Liver (tissue), 9 donors: ENCODE results near the gene CYP4F3. TPM values are rescaled to one million over a fixed set of nuclear protein-coding genes. Genes with fewer than 3 reads are reported as not detected.

Experiments used
- DNase-seq: peaks from one replicate; pipeline ENCODE4 v3.0.0-alpha.2; 2017; ENCODE audit warnings: low spot score
- H3K27ac ChIP-seq, 2 donors: one replicate each; pipeline ENCODE4 v1.7.0; 2013; ENCODE audit warnings: inconsistent platforms in 2 of 2, low read length in 2 of 2, control low read depth in 1 of 2, low read depth in 1 of 2, mild to moderate bottlenecking in 1 of 2
- H3K27me3 ChIP-seq, 4 donors: one replicate each; pipeline versions ENCODE4 v1.6.1 to v1.7.0; 2013; ENCODE audit warnings: low read length in 3 of 4, inconsistent platforms in 1 of 4, mild to moderate bottlenecking in 1 of 4, moderate library complexity in 1 of 4; ENCODE audit not compliant: control insufficient read depth in 4 of 4, insufficient read depth in 4 of 4
- H3K36me3 ChIP-seq, 4 donors: one replicate each; pipeline versions ENCODE4 v1.6.1 to v1.7.0; 2013; ENCODE audit warnings: low read length in 3 of 4, mild to moderate bottlenecking in 3 of 4, low read depth in 1 of 4, moderate library complexity in 1 of 4; ENCODE audit not compliant: control insufficient read depth in 4 of 4, insufficient read depth in 3 of 4
- H3K4me1 ChIP-seq, 4 donors: one replicate each; pipeline versions ENCODE4 v1.6.1 to v1.7.0; 2013; ENCODE audit warnings: low read length in 3 of 4, mild to moderate bottlenecking in 3 of 4, moderate library complexity in 1 of 4; ENCODE audit not compliant: control insufficient read depth in 4 of 4, insufficient read depth in 4 of 4
- H3K4me3 ChIP-seq, 3 donors: one replicate each; pipeline versions ENCODE4 v1.6.1 to v1.7.0; 2013; ENCODE audit warnings: low read length in 3 of 3, control low read depth in 1 of 3, low read depth in 1 of 3, mild to moderate bottlenecking in 1 of 3
- H3K9ac ChIP-seq, 2 donors: one replicate each; pipeline ENCODE4 v1.7.0; 2013; ENCODE audit warnings: low read length in 2 of 2, mild to moderate bottlenecking in 2 of 2, moderate library complexity in 2 of 2, control low read depth in 1 of 2, low read depth in 1 of 2
- H3K9me3 ChIP-seq, 4 donors: one replicate each; pipeline versions ENCODE4 v1.6.1 to v1.7.0; 2013; ENCODE audit warnings: low read length in 3 of 4; ENCODE audit not compliant: control insufficient read depth in 4 of 4
- EGR1 ChIP-seq, 2 donors: IDR thresholded peaks; 2 replicates each; pipeline ENCODE4 v1.6.1; 2016 to 2018; ENCODE audit warnings: antibody characterized with exemption in 2 of 2, low read depth in 2 of 2
- FOXA1 ChIP-seq: IDR thresholded peaks from 2 replicates; pipeline ENCODE4 v1.6.1; 2016; ENCODE audit warnings: antibody characterized with exemption
- FOXA2 ChIP-seq: IDR thresholded peaks from 2 replicates; pipeline ENCODE4 v1.6.1; 2016; ENCODE audit warnings: antibody characterized with exemption
- GABPA ChIP-seq, 2 donors: IDR thresholded peaks in 1 of 2; conservative IDR thresholded peaks in 1 of 2; 2 replicates each; pipeline ENCODE4 v1.6.1; 2016; ENCODE audit warnings: antibody characterized with exemption in 2 of 2, mild to moderate bottlenecking in 1 of 2, moderate library complexity in 1 of 2
- HNF4A ChIP-seq, 2 donors: conservative IDR thresholded peaks; 2 replicates each; pipeline ENCODE4 v1.6.1; 2016; ENCODE audit warnings: antibody characterized with exemption in 2 of 2, mild to moderate bottlenecking in 2 of 2
- HNF4G ChIP-seq: IDR thresholded peaks from 2 replicates; pipeline ENCODE4 v1.6.1; 2016; ENCODE audit warnings: antibody characterized with exemption
- JUND ChIP-seq, 2 donors: IDR thresholded peaks; 2 replicates each; pipeline ENCODE4 v1.6.1; 2016; ENCODE audit warnings: antibody characterized with exemption in 2 of 2
- NR2F2 ChIP-seq: IDR thresholded peaks from 2 replicates; pipeline ENCODE4 v1.6.1; 2016; ENCODE audit warnings: antibody characterized with exemption
- RAD21 ChIP-seq, 2 donors: IDR thresholded peaks; 2 replicates each; pipeline ENCODE4 v1.6.1; 2016; ENCODE audit warnings: antibody characterized with exemption in 2 of 2, mild to moderate bottlenecking in 2 of 2
- RXRA ChIP-seq, 2 donors: IDR thresholded peaks; 2 replicates each; pipeline ENCODE4 v1.6.1; 2017 to 2018; ENCODE audit warnings: antibody characterized with exemption in 2 of 2, mild to moderate bottlenecking in 1 of 2
- SP1 ChIP-seq: IDR thresholded peaks from 2 replicates; pipeline ENCODE4 v1.6.1; 2018; ENCODE audit warnings: antibody characterized with exemption, mild to moderate bottlenecking
- TAF1 ChIP-seq: conservative IDR thresholded peaks from 2 replicates; pipeline ENCODE4 v1.6.1; 2016; ENCODE audit warnings: antibody characterized with exemption, mild to moderate bottlenecking
- YY1 ChIP-seq: IDR thresholded peaks from 2 replicates; pipeline ENCODE4 v1.6.1; 2016; ENCODE audit warnings: antibody characterized with exemption, mild to moderate bottlenecking
- WGBS: extraction: QIAGEN DNeasy Blood & Tissue Kit; methylation state at CpG from one replicate; pipeline ENCODE4 v1.1.7; 2013; 5-methylcytosine and 5-hydroxymethylcytosine counted together
- polyA plus RNA-seq, 2 donors: library from polyadenylated mRNA; stranded (reverse) in 1 of 2; unstranded in 1 of 2; fragments of 200-250 nt in 1 of 2; fragments of >200 nt in 1 of 2; fragmentation: Nextera tagmentation in 1 of 2; extraction: Ambion mirVana in 1 of 2; gene quantifications; one replicate each; pipeline versions ENCODE4 v1.2.1 to v1.2.3, GENCODE V29; 2013 to 2015
- total RNA-seq, 2 donors: library from RNA; depleted of rRNA; stranded (reverse); fragments of >200 nt; gene quantifications; one replicate each; pipeline ENCODE4 v1.2.3, GENCODE V29; 2014
- TF ChIP-seq, protein P1 (sequence below): IDR thresholded peaks from 2 replicates; pipeline ENCODE4 v1.6.1; 2016; ENCODE audit warnings: antibody characterized with exemption
- TF ChIP-seq, protein P2 (sequence below): IDR thresholded peaks from 2 replicates; pipeline ENCODE4 v1.6.1; 2016; ENCODE audit warnings: antibody characterized with exemption, mild to moderate bottlenecking
- TF ChIP-seq, protein P3 (sequence below): fragments of 150-350 bp; IDR thresholded peaks from 2 replicates; pipeline ENCODE4 v1.5.1; 2017; ENCODE audit warnings: improper control_type of control experiment, low read depth, low read length; ENCODE audit not compliant: missing input control
- TF ChIP-seq, protein P4 (sequence below): IDR thresholded peaks from 2 replicates; pipeline ENCODE4 v1.6.1; 2016; ENCODE audit warnings: antibody characterized with exemption
- TF ChIP-seq, protein P5 (sequence below): IDR thresholded peaks from 2 replicates; pipeline ENCODE4 v1.6.1; 2016; ENCODE audit warnings: antibody characterized with exemption
- donor health status: healthy.
- donor health status: healthy.
- donor health status: healthy.
- donor health status: healthy.
- donor health status: healthy.

The CYP4F3 gene
- total and polyA plus RNA-seq, 4 donors, result 58.4 to 168 (median 128) TPM

DNA sequence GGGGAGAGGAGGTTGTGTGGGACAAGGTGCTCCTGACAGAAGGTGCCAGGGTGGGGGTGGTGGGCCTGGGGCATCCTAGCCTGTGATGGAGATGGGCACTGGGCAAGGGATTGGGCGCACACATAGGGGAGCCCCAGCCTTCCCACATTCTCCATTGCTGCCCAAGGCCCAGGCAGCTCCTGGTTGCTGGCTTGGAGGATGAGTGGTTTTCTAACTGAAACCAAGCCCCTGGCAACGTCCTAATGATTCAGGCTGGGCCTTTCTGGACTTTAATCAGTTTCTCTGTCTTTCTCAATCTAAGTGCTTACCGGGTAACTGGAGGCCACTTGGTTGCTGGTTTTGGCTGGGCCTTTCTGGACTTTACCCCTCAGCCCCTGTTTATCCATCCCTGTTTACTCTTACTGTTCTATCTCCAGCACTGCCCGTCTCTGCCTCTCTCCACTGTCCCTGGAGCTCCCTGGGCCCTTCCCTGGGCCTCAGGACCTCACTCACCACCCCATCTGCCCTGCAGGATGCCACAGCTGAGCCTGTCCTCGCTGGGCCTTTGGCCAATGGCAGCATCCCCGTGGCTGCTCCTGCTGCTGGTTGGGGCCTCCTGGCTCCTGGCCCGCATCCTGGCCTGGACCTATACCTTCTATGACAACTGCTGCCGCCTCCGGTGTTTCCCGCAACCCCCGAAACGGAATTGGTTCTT, 354 bp downstream of the CYP4F3 start (continued):
- peak; percentile 89 for TF ChIP-seq HNF4G
- TF ChIP-seq FOXA1, result peak; percentile 86
- TF ChIP-seq HNF4A (conservative IDR thresholded peaks at IDR 0.05), result peak; percentile 96 to 98
- TF ChIP-seq FOXA2, result peak; percentile 95

DNA sequence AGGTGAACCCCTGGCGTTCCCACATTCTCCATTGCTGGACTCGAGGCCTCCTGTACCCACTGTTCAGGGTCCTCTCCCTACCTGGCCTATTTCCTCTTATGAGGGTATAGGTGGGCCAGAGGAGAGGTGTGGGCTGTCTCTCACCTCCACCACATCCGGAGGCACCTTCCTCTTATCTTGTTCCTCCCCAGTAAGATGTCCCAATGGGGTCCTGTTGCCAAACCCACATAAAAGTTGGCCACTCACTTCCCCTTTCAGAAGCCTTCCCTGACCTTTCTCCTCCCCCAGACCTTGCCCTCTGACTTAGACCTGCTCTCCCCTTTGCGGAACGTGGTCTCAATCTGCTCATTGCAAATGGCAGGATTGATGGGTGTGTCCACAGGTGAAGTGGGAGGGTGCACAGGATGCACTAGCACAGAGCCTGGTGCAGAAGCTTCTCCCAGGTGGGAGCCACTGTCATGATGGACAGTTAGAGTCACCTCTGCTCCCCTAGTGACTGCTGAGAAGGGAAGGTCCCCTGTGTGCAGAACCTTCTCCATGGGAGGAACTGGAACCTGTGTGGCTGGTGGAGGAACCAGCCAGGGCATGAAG, 1.3 kb downstream of the CYP4F3 start:
- no peaks in the 10 kb centered on the region for H3K9me3 ChIP-seq
- no peaks in the 10 kb centered on the region for H3K27me3 ChIP-seq
- peak overlapping the region; percentile 60 to 94 (median 88) for H3K4me3 ChIP-seq
- H3K36me3 ChIP-seq, result peaks cover 0 to 8% (median 5%) of the 10 kb centered on the region in 4 donors
- TF ChIP-seq, protein P1, sequence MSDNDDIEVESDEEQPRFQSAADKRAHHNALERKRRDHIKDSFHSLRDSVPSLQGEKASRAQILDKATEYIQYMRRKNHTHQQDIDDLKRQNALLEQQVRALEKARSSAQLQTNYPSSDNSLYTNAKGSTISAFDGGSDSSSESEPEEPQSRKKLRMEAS, result no peak
- peak; percentile 48 for TF ChIP-seq HNF4G
- TF ChIP-seq GABPA (IDR thresholded peaks at IDR 0.05 in 1 of 2, conservative IDR thresholded peaks at IDR 0.05 in 1 of 2), result no peak
- TF ChIP-seq, protein P2, sequence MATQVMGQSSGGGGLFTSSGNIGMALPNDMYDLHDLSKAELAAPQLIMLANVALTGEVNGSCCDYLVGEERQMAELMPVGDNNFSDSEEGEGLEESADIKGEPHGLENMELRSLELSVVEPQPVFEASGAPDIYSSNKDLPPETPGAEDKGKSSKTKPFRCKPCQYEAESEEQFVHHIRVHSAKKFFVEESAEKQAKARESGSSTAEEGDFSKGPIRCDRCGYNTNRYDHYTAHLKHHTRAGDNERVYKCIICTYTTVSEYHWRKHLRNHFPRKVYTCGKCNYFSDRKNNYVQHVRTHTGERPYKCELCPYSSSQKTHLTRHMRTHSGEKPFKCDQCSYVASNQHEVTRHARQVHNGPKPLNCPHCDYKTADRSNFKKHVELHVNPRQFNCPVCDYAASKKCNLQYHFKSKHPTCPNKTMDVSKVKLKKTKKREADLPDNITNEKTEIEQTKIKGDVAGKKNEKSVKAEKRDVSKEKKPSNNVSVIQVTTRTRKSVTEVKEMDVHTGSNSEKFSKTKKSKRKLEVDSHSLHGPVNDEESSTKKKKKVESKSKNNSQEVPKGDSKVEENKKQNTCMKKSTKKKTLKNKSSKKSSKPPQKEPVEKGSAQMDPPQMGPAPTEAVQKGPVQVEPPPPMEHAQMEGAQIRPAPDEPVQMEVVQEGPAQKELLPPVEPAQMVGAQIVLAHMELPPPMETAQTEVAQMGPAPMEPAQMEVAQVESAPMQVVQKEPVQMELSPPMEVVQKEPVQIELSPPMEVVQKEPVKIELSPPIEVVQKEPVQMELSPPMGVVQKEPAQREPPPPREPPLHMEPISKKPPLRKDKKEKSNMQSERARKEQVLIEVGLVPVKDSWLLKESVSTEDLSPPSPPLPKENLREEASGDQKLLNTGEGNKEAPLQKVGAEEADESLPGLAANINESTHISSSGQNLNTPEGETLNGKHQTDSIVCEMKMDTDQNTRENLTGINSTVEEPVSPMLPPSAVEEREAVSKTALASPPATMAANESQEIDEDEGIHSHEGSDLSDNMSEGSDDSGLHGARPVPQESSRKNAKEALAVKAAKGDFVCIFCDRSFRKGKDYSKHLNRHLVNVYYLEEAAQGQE, result peak; percentile 43
- TF ChIP-seq NR2F2, result peak; percentile 23
- TF ChIP-seq RXRA (IDR thresholded peaks at IDR 0.05), result peak; percentile 53 to 78
- TF ChIP-seq, protein P3, sequence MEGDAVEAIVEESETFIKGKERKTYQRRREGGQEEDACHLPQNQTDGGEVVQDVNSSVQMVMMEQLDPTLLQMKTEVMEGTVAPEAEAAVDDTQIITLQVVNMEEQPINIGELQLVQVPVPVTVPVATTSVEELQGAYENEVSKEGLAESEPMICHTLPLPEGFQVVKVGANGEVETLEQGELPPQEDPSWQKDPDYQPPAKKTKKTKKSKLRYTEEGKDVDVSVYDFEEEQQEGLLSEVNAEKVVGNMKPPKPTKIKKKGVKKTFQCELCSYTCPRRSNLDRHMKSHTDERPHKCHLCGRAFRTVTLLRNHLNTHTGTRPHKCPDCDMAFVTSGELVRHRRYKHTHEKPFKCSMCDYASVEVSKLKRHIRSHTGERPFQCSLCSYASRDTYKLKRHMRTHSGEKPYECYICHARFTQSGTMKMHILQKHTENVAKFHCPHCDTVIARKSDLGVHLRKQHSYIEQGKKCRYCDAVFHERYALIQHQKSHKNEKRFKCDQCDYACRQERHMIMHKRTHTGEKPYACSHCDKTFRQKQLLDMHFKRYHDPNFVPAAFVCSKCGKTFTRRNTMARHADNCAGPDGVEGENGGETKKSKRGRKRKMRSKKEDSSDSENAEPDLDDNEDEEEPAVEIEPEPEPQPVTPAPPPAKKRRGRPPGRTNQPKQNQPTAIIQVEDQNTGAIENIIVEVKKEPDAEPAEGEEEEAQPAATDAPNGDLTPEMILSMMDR, result no peak
- no peak for TF ChIP-seq JUND (IDR thresholded peaks at IDR 0.05)
- TF ChIP-seq, protein P4, sequence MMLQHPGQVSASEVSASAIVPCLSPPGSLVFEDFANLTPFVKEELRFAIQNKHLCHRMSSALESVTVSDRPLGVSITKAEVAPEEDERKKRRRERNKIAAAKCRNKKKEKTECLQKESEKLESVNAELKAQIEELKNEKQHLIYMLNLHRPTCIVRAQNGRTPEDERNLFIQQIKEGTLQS, result no peak
- peak in 1 of 2 donors; percentile 31 for TF ChIP-seq RAD21 (IDR thresholded peaks at IDR 0.05)
- TF ChIP-seq, protein P5, sequence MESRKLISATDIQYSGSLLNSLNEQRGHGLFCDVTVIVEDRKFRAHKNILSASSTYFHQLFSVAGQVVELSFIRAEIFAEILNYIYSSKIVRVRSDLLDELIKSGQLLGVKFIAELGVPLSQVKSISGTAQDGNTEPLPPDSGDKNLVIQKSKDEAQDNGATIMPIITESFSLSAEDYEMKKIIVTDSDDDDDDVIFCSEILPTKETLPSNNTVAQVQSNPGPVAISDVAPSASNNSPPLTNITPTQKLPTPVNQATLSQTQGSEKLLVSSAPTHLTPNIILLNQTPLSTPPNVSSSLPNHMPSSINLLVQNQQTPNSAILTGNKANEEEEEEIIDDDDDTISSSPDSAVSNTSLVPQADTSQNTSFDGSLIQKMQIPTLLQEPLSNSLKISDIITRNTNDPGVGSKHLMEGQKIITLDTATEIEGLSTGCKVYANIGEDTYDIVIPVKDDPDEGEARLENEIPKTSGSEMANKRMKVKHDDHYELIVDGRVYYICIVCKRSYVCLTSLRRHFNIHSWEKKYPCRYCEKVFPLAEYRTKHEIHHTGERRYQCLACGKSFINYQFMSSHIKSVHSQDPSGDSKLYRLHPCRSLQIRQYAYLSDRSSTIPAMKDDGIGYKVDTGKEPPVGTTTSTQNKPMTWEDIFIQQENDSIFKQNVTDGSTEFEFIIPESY, result no peak
- no peak for TF ChIP-seq EGR1 (IDR thresholded peaks at IDR 0.05; ENCODE audit: low read depth in 2 of 2)
- no peak for TF ChIP-seq FOXA1
- TF ChIP-seq FOXA2, result no peak
- TF ChIP-seq HNF4A (conservative IDR thresholded peaks at IDR 0.05), result peak; percentile 66 to 82
- peak; percentile 29 for TF ChIP-seq SP1
- peak; percentile 80 for TF ChIP-seq YY1
- TF ChIP-seq TAF1, result no peak
- H3K27ac ChIP-seq, result peak overlapping the region; percentile 96 to 99
- peaks cover 9 to 67% (median 54%) of the 10 kb centered on the region in 4 donors for H3K4me1 ChIP-seq
- peak overlapping the region; percentile 31 to 82 for H3K9ac ChIP-seq
- 31% methylated on average over 5 of the region's 5 CpGs for WGBS
- no peak for DNase-seq
